Renal pelvis (tissue), 4 donors: ENCODE data around the gene CPLX1. TPM values are rescaled to one million over a fixed set of nuclear protein-coding genes. Genes with fewer than 3 reads are reported as not detected.
"Not testable (repeated sequence)": the region's sequence is repeated elsewhere in the genome, so short reads cannot be mapped to it uniquely, and the experiment has no call there.

Experiments used
- DNase-seq: peaks from one replicate; pipeline ENCODE4 v3.0.0-alpha.2; 2013
- polyA plus RNA-seq, 3 donors: library from polyadenylated mRNA; unstranded; fragments of 120-200 nt; gene quantifications; one replicate each; pipeline ENCODE4 v1.2.1, GENCODE V29; 2013; ENCODE audit not compliant: insufficient read length in 3 of 3

The CPLX1 gene
- polyA plus RNA-seq, 3 donors, result 3.0 to 3.5 (median 3.1) TPM

GRCh38 chr4:777520-778262 lies 48.2 kb downstream of the CPLX1 start:
- no peak for DNase-seq

GRCh38 chr4:776743-777441 lies 49.0 kb downstream of the CPLX1 start:
- DNase-seq, result no peak

DNA sequence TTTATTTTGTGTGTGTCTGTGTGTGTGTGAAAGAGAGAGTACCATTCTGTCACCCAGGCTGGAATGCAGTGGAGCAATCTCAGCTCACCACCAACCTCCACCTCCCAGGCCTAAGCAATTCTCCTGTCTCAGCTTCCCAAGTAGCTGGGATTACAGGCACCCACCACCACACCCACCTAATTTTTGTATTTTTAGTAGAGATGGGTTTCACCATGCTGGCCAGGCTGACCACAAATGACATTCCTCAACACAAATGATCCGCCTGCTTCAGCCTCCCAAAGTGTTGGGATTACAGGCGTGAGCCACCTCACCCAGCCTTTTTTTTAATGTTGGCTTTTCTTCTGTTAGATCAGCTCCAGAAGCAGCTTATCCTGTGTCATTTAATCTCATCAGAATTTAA lies 50.4 kb downstream of the CPLX1 start:
- not testable (repeated sequence) for DNase-seq

GRCh38 chr4:774419-775092 lies 51.4 kb downstream of the CPLX1 start:
- DNase-seq, result not testable (repeated sequence)

DNA sequence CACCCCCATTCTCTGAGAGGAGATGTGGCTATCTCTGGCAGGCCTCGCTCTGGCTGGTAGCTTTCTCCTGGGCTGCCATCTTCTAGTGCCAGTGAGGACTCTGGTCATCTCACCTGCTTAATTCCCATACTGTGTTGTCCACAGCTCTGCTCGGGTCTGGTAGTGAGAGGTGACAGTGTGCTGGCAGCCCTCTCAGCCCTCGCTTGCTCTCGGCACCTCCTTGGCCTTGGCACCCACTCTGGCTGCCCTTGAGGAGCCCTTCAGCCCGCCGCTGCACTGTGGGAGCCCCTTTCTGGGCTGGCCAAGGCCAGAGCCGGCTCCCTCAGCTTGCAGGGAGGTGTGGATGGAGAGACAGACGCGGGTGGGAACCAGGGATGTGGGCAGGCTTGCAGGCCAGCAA lies 52.7 kb downstream of the CPLX1 start:
- no peak for DNase-seq

DNA sequence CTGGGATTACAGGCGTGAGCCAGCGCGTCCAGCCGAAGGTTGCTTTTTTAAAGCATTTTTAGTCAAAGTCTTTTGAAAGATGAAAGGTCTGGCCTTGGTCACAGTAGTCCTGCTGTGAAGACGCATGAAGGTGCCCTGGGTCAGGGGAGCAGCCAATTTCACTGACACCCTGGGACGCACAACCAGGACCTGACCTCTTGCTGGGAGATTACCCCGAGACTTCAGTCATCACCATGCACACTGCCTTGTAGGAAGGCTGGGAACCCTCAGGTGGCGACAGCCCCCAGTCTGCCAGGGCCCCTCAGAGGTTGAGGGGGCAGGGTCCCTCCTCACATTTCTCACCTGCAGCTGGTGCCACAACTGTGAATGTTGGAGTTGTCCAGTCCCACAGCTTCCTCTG lies 53.2 kb downstream of the CPLX1 start:
- DNase-seq, result no peak

GRCh38 chr4:772118-772517 lies 53.8 kb downstream of the CPLX1 start:
- DNase-seq, result no peak

DNA sequence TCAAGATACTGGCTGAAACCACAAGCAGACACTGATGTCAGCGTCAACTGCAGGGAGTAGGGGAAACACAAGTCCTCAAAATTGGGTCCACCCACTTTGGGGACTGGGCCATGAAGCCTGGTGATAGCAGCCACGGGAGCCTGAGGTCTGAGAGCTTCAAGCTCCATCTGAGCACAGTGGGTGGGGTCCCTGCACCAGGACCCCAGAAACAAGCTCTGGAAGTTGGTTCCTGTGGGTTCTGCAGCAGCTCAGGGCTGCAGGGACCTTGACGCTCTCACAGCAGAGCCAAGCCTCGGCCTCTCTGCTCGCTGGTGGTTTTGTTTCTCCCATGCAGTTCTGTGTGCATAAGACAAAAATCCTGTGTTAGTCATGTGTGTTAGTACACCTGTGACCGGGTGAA lies 54.5 kb downstream of the CPLX1 start:
- DNase-seq, result no peak

DNA sequence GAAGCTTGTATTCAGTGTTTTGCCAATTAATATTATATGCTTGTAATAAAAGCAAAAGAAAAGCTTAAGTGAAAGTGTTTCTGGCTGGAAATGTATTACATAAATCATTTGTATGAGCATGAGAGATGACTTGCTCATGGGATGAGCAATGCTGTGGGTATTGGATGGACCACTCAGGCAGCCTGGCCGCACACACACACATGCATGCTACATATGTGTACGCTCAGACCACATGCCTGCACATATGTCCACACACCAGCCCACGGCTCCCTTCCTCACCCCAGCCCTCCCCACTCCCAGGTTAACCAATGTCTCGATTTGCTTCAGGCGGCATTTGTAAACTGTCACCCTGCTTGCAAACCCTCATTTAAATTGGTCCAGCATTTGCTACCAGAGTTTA lies 55.9 kb downstream of the CPLX1 start:
- no peak for DNase-seq

- no peak for DNase-seq
Measured at GRCh38 chr4:769511-769910, 56.4 kb downstream of the CPLX1 start.

- no peak for DNase-seq
Measured at GRCh38 chr4:768995-769394, 56.9 kb downstream of the CPLX1 start.

GRCh38 chr4:768076-768475 lies 57.9 kb downstream of the CPLX1 start:
- no peak for DNase-seq

GRCh38 chr4:766559-767283 lies 59.2 kb downstream of the CPLX1 start:
- no peak for DNase-seq

DNA sequence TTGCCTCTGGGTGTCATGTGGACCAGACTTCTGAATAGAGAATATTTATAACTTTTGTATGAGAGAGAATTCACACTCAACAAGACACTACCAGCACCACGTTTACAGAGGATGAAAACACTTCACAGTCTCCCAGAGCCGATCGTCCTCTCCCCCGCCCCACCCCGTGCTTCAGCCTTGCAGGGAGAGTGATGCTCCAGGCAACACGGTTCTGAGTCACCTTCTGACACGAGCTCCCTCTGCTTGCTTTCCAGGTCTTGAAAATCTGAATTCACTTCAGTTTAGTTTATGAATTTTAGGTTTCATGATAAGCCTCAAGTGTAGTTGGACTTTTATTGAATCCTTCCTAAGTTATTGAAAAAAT lies 59.8 kb downstream of the CPLX1 start:
- no peak for DNase-seq

GRCh38 chr4:764405-765169 lies 61.3 kb downstream of the CPLX1 start:
- no peak for DNase-seq

DNA sequence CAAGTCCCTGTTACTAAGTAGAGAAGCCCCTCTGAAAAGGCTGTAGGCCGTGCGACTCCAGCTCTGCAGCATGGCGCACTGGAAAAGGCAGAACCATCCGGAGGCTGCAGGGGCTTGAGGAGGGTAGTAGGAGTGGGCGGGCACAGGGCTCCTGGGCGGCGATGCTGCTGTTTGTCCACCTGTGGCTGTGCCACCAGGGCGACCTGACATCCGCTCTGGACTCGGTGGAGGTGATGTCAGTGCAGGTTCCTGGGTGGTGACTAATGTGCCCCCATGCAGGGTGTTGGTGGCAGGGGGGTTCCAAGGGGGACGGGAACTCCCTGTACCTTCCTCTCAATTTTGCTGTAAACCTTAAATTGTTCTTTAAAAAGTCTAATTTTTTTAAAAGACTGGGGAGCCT lies 62.0 kb downstream of the CPLX1 start:
- no peak for DNase-seq

- no peak for DNase-seq
Measured at GRCh38 chr4:763191-763810, 62.6 kb downstream of the CPLX1 start.

DNA sequence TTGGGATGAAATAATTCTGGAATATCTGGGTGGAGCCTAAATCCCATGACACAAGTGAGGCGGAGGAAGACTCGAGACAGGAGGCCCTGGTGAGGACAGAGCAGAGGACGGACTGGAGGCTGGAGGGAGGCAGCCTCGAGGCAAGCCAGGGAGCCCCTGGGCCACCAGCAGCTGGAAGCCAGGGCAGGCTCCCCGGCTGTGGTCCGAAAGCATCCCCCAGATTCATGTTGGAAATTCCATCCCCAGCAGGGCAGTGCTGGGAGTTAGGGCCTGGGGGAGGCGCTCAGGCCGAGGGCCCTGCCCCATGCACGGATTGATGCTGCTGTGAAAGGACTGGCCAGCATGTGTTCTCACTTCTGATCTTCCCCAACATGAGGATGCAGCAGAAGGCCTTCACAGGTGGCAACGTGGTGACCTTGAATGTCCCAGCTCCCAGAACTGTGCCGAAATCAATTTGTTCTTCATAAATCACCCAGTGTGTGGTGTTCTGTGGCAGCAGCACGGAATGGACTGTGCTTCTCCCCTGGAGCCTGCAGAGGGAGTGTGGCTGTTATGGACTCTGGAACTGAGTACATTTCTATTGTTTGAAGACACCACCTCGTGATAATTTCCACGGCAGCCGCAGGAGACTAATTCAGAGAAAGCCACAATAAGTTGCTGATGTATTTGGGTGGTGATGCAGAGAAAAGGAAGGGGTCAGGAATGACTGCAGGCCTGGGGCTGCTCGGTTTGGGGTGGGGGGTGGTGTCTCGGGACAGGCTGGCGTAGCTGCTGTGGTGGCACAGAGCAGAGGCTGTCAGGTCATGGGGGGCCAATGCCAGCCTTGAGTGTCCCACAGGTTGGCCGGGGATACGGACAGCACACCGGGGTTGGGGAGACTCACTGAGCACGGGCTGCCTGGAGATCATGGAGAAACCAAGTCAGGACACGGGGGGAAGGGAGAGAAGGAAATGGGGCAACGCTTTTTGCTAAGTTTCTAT lies 63.4 kb downstream of the CPLX1 start:
- no peak for DNase-seq

DNA sequence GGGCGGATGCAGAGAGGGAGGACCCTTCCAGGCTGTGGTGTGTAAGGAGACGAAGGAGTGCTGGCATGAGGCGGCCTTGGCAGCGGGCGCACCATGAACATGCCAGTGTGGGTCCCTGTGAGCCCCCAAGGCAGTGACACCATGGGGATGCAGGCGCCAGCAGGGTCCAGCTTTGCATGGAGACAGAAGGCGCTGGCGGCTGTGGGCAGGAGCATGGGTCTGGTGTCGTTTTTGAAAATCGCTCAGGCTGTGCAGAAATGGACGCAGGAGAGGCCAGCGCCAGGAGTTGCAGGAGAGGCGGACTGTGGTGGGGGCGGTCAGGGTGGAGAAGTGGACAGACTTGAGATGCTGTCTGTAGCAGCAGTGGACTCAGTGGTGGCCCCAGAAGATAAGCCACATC lies 64.2 kb downstream of the CPLX1 start:
- no peak for DNase-seq

DNA sequence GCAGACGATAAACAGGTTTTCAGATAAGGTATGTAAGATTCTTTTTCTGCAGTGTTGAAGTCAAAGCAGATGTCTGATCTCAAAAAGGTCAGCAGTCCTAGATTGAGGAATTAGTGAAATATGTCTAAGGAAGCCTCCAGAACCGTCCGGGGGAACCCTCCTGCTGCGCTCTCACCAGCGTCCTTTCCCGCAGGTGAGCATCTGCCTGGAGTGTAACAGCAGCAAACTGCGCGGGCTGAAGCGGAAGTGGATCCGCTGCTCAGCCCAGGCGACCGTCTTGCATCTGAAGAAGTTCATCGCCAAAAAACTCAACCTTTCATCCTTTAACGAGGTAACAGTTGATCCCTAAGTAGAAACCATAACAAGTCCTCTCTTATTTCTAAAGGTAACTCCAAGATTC lies 64.8 kb downstream of the CPLX1 start:
- DNase-seq, result no peak
